ENCODE measurements around the gene SLC25A24. TPM values are rescaled to one million over a fixed set of nuclear protein-coding genes. Genes with fewer than 3 reads are reported as not detected.

The SLC25A24 gene
- total and polyA plus RNA-seq, 10 of the 15 experiments (the other 5 are each of a cell fraction or from before 2014, with no cell fraction given): 4.0 to 20.6 (median 14.2) TPM

DNA sequence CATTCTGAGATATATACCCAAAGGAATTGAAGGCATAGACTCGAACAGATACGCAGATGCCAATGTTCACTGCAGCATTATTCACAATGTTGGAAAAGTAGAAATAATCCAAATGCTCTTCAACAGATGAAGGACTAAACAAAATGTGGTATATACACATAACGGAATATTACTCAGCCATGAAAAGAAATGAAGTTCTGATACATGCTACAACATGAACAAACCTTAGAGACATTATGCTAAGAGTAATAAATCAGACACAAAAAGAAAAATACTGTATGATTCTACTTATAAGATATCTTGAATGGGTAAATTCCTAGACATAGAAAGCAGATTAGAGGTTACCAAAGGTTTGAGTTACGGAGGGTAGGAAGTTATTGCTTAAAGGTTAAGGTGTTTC, 57.9 kb downstream of the SLC25A24 start (continued):
- TF ChIP-seq, protein P1, sequence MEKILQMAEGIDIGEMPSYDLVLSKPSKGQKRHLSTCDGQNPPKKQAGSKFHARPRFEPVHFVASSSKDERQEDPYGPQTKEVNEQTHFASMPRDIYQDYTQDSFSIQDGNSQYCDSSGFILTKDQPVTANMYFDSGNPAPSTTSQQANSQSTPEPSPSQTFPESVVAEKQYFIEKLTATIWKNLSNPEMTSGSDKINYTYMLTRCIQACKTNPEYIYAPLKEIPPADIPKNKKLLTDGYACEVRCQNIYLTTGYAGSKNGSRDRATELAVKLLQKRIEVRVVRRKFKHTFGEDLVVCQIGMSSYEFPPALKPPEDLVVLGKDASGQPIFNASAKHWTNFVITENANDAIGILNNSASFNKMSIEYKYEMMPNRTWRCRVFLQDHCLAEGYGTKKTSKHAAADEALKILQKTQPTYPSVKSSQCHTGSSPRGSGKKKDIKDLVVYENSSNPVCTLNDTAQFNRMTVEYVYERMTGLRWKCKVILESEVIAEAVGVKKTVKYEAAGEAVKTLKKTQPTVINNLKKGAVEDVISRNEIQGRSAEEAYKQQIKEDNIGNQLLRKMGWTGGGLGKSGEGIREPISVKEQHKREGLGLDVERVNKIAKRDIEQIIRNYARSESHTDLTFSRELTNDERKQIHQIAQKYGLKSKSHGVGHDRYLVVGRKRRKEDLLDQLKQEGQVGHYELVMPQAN (conservative IDR thresholded peaks at IDR 0.05): no peak
- TF ChIP-seq SREBF1 (IDR thresholded peaks at IDR 0.05; ENCODE audit: low read length) (no peak), ESRRA (IDR thresholded peaks at IDR 0.05; ENCODE audit: low read length) (no peak), ATF7 (IDR thresholded peaks at IDR 0.05; ENCODE audit: low read depth) (no peak), LARP7 (IDR thresholded peaks at IDR 0.05) (no peak), SMAD1 (IDR thresholded peaks at IDR 0.05; ENCODE audit: low read depth, partially characterized antibody) (no peak), ZZZ3 (IDR thresholded peaks at IDR 0.05; ENCODE audit: control insufficient read depth, insufficient read length, low read depth) (no peak), ZNF217 (IDR thresholded peaks at IDR 0.05) (no peak), CREB1 (IDR thresholded peaks at IDR 0.05; ENCODE audit: low read depth) (no peak), RCOR1 (conservative IDR thresholded peaks at IDR 0.05; ENCODE audit: low read depth, low read length) (no peak), RAD21 (IDR thresholded peaks at IDR 0.05; ENCODE audit: insufficient read depth, low read depth, low read length) (no peak)
- TF ChIP-seq, protein P2, sequence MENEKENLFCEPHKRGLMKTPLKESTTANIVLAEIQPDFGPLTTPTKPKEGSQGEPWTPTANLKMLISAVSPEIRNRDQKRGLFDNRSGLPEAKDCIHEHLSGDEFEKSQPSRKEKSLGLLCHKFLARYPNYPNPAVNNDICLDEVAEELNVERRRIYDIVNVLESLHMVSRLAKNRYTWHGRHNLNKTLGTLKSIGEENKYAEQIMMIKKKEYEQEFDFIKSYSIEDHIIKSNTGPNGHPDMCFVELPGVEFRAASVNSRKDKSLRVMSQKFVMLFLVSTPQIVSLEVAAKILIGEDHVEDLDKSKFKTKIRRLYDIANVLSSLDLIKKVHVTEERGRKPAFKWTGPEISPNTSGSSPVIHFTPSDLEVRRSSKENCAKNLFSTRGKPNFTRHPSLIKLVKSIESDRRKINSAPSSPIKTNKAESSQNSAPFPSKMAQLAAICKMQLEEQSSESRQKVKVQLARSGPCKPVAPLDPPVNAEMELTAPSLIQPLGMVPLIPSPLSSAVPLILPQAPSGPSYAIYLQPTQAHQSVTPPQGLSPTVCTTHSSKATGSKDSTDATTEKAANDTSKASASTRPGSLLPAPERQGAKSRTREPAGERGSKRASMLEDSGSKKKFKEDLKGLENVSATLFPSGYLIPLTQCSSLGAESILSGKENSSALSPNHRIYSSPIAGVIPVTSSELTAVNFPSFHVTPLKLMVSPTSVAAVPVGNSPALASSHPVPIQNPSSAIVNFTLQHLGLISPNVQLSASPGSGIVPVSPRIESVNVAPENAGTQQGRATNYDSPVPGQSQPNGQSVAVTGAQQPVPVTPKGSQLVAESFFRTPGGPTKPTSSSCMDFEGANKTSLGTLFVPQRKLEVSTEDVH (IDR thresholded peaks at IDR 0.05; ENCODE audit: low read depth, partially characterized antibody): no peak
- TF ChIP-seq, protein P3, sequence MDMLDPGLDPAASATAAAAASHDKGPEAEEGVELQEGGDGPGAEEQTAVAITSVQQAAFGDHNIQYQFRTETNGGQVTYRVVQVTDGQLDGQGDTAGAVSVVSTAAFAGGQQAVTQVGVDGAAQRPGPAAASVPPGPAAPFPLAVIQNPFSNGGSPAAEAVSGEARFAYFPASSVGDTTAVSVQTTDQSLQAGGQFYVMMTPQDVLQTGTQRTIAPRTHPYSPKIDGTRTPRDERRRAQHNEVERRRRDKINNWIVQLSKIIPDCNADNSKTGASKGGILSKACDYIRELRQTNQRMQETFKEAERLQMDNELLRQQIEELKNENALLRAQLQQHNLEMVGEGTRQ (IDR thresholded peaks at IDR 0.05; ENCODE audit: borderline replicate concordance, low read depth, low read length): no peak
- TF ChIP-seq, protein P4, sequence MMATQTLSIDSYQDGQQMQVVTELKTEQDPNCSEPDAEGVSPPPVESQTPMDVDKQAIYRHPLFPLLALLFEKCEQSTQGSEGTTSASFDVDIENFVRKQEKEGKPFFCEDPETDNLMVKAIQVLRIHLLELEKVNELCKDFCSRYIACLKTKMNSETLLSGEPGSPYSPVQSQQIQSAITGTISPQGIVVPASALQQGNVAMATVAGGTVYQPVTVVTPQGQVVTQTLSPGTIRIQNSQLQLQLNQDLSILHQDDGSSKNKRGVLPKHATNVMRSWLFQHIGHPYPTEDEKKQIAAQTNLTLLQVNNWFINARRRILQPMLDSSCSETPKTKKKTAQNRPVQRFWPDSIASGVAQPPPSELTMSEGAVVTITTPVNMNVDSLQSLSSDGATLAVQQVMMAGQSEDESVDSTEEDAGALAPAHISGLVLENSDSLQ (IDR thresholded peaks at IDR 0.05): no peak
